PC-3 (cell line): ENCODE data around the gene CCNB3. TPM values are rescaled to one million over a fixed set of nuclear protein-coding genes. Genes with fewer than 3 reads are reported as not detected.

Source experiments
- ATAC-seq: fragments of 200-7000 bp; cut with Tn5 transposase; 2 replicates; pipeline ENCODE4 v1.9.1; 2020; ENCODE audit warnings: mild to moderate bottlenecking, moderate library complexity
- BruUV-seq: library from RNA; stranded (reverse); fragments of 400-500 nt; replicated peaks from 2 replicates; lab custom pipeline; 2021; lab: Mats Ljungman, UMichigan
- CTCF ChIA-PET: fragments of 300-600 bp; sonication (Branson Sonifier 250); formaldehyde crosslinking; loops from one replicate; lab custom pipeline; 2022; ENCODE audit warnings: antibody characterized with exemption; lab: Charles Lee
- POLR2A ChIA-PET: fragments of 300-600 bp; sonication (Branson Sonifier 250); formaldehyde crosslinking; loops from one replicate; lab custom pipeline; 2022; ENCODE audit warnings: antibody characterized with exemption; ENCODE audit not compliant: unreplicated experiment; lab: Charles Lee
- DNase-seq: peaks from one replicate; pipeline ENCODE4 v3.0.0-alpha.2; 2015
- H2AFZ ChIP-seq: fragments of 300-600 bp; sonication (generic); 2 replicates; pipeline ENCODE4 v1.6.0; 2016; ENCODE audit warnings: antibody characterized with exemption, low read length
- H3F3A ChIP-seq: fragments of 300-600 bp; sonication (generic); one replicate; pipeline ENCODE4 v1.6.0; 2017; ENCODE audit warnings: antibody characterized with exemption, low read length, control low read depth, mild to moderate bottlenecking; ENCODE audit not compliant: unreplicated experiment
- H3K27ac ChIP-seq: fragments of 300-600 bp; sonication (generic); 2 replicates; pipeline ENCODE4 v1.5.1; 2016; ENCODE audit warnings: mild to moderate bottlenecking, low read length
- H3K27me3 ChIP-seq: fragments of 300-600 bp; sonication (generic); 2 replicates; pipeline ENCODE4 v1.6.1; 2016; ENCODE audit warnings: low read length, mixed read lengths
- H3K36me3 ChIP-seq: fragments of 300-600 bp; sonication (generic); 2 replicates; pipeline ENCODE4 v1.6.1; 2016; ENCODE audit warnings: low read depth, mixed run types, low read length, mixed read lengths
- H3K4me1 ChIP-seq: fragments of 300-600 bp; sonication (generic); 2 replicates; pipeline ENCODE4 v1.5.1; 2016; ENCODE audit warnings: low read length; ENCODE audit not compliant: insufficient read depth
- H3K4me2 ChIP-seq: fragments of 300-600 bp; sonication (generic); 2 replicates; pipeline ENCODE4 v1.6.0; 2016; ENCODE audit warnings: low read length
- H3K4me3 ChIP-seq: fragments of 300-600 bp; sonication (generic); 2 replicates; pipeline ENCODE4 v1.5.1; 2016; ENCODE audit warnings: mild to moderate bottlenecking, low read length, mixed read lengths
- H3K79me2 ChIP-seq: fragments of 300-600 bp; sonication (generic); 2 replicates; pipeline ENCODE4 v1.6.1; 2017; ENCODE audit warnings: low read length, mixed read lengths
- H3K9ac ChIP-seq: fragments of 300-600 bp; sonication (generic); 2 replicates; pipeline ENCODE4 v1.6.0; 2016; ENCODE audit warnings: mild to moderate bottlenecking, low read length
- H3K9me2 ChIP-seq: fragments of 300-600 bp; sonication (generic); replicated peaks from 2 replicates; pipeline ENCODE4 v1.6.1; 2016; ENCODE audit warnings: mixed run types, low read length, mixed read lengths
- H3K9me3 ChIP-seq: fragments of 300-600 bp; sonication (generic); 2 replicates; pipeline ENCODE4 v1.6.1; 2016; ENCODE audit warnings: low read length, mixed read lengths
- H4K20me1 ChIP-seq: fragments of 300-600 bp; sonication (generic); 2 replicates; pipeline ENCODE4 v1.6.1; 2016; ENCODE audit warnings: low read length, mixed read lengths
- EZH2 ChIP-seq: fragments of 300-600 bp; sonication (generic); IDR thresholded peaks from one replicate; pipeline ENCODE4 v1.6.1; 2017; ENCODE audit warnings: antibody characterized with exemption, mild to moderate bottlenecking, low read length; ENCODE audit not compliant: unreplicated experiment
- EZH2phosphoT487 ChIP-seq: fragments of 300-600 bp; sonication (generic); IDR thresholded peaks from 2 replicates; pipeline ENCODE4 v1.6.1; 2018; ENCODE audit warnings: mild to moderate bottlenecking, antibody characterized with exemption, low read length, borderline replicate concordance
- intact Hi-C: fragments of 100-400 bp; cut with micrococcal nuclease; formaldehyde crosslinking; loops from 2 replicates; pipeline ENCODE4 v1.9.0; 2023
- total RNA-seq: library from RNA; depleted of rRNA; stranded (reverse); fragments of >200 nt; gene quantifications from 2 replicates; pipeline ENCODE4 v1.2.3, GENCODE V29; 2014
- TF ChIP-seq, protein P1 (sequence below): fragments of 300-600 bp; sonication (generic); conservative IDR thresholded peaks from 2 replicates; pipeline ENCODE4 v1.5.1; 2017; ENCODE audit warnings: antibody characterized with exemption, low read depth, mild to moderate bottlenecking, low read length

Gene CCNB3
- total RNA-seq, 1 experiment from 2014 or later, result 0.33 TPM

DNA sequence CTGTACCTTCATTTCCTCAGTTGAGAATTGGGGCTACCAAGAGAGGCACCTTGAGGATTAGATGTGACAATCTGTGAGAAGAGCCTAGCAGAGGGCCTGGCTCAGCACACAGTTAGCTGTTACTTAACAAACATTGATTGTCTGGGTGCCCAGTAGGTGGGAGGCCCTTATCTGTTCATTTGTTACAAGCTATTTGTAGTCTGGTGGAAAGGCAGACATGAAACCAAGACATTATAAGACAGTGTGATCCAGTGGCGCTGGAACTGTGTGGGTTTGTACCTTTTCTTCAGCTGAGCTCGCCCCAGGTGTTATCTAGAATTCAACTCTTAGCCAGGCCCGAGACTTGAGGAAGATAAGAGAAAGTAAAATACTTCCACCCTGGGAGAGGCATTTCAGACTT, 20.7 kb upstream of the CCNB3 start:
- H3K79me2 ChIP-seq, result no peaks in the 10 kb centered on the region
- CTCF ChIA-PET, result interaction anchor here (0.7 kb wide), 1 partner anchor 220 kb away, joined by 4 read pairs; no protein-coding TSS in a partner anchor
- TF ChIP-seq EZH2phosphoT487, result no peak
- no peak for TF ChIP-seq EZH2
- TF ChIP-seq, protein P1, sequence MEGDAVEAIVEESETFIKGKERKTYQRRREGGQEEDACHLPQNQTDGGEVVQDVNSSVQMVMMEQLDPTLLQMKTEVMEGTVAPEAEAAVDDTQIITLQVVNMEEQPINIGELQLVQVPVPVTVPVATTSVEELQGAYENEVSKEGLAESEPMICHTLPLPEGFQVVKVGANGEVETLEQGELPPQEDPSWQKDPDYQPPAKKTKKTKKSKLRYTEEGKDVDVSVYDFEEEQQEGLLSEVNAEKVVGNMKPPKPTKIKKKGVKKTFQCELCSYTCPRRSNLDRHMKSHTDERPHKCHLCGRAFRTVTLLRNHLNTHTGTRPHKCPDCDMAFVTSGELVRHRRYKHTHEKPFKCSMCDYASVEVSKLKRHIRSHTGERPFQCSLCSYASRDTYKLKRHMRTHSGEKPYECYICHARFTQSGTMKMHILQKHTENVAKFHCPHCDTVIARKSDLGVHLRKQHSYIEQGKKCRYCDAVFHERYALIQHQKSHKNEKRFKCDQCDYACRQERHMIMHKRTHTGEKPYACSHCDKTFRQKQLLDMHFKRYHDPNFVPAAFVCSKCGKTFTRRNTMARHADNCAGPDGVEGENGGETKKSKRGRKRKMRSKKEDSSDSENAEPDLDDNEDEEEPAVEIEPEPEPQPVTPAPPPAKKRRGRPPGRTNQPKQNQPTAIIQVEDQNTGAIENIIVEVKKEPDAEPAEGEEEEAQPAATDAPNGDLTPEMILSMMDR, result no peak
- no peaks in the 10 kb centered on the region for H3K9me3 ChIP-seq
- no peak for DNase-seq
- intact Hi-C loops, result no loop called here
- H4K20me1 ChIP-seq, result no peaks in the 10 kb centered on the region
- H3K4me3 ChIP-seq, result no peak overlapping the region
- H3K27me3 ChIP-seq, result peaks cover 18% of the 10 kb centered on the region; the same call in 1 of the 2 replicates
- H3K9me2 ChIP-seq, result no peaks in the 10 kb centered on the region
- H3K27ac ChIP-seq, result no peak overlapping the region
- no peak overlapping the region for H3K4me2 ChIP-seq
- no peak for ATAC-seq
- no peak overlapping the region for H3K9ac ChIP-seq
- H3K36me3 ChIP-seq, result no peaks in the 10 kb centered on the region
- POLR2A ChIA-PET, result no interaction called here
- no peak overlapping the region for H2AFZ ChIP-seq
- H3F3A ChIP-seq, result no peaks in the 10 kb centered on the region
- no TSS peak for BruUV-seq
- no peaks in the 10 kb centered on the region for H3K4me1 ChIP-seq

DNA sequence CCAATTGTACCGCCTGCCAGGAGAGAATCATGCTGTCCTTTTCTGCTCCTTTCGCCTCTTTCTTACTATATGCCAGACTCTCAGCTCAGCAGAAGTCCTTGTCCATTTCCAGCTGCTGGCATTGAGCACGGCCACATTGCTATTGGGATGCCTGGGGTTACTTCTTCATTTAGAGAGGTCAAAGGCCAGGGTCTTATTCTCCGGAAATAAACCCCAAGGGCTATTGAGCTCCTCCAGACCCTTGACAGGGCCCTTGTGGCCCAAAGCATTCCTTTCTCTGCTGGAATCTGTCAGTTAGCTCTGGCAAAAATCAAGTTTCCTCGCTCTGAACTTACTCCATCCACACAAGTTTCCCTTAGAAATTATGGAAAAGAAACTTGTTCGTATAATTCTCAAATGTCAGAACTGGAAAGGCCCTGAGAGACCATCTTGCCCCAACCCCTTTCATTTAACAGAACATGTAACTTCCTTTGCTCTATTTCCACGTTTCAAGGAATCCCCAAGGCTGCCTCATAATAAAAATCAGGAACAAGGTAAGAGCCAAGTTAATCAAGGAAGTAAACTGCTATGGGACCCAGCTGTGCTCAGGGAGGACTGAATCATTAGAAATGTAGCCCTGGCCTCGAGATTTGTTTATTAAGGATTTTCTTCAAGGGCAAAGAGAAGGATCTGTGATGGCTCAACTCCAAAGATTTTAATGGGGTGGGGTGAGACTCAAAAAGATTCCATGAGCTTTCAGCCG, 15.5 kb upstream of the CCNB3 start:
- no peak for ATAC-seq
- CTCF ChIA-PET, result no interaction called here
- H2AFZ ChIP-seq, result no peak overlapping the region

More for the DNA sequence above, 15.5 kb upstream of the CCNB3 start:
- peaks cover 32% of the 10 kb centered on the region for H3K27me3 ChIP-seq
- no peak overlapping the region for H3K4me2 ChIP-seq
- no peak overlapping the region for H3K4me3 ChIP-seq
- TF ChIP-seq EZH2 (no peak), EZH2phosphoT487 (no peak)
- TF ChIP-seq, protein P1, result no peak
- no peaks in the 10 kb centered on the region for H3K4me1 ChIP-seq
- H4K20me1 ChIP-seq, result no peaks in the 10 kb centered on the region
- no peak for DNase-seq
- H3F3A ChIP-seq, result no peaks in the 10 kb centered on the region
- H3K9ac ChIP-seq, result no peak overlapping the region
- no peaks in the 10 kb centered on the region for H3K36me3 ChIP-seq
- no peaks in the 10 kb centered on the region for H3K9me2 ChIP-seq
- intact Hi-C loops, result no loop called here
- no peak overlapping the region for H3K27ac ChIP-seq
- BruUV-seq, result no TSS peak
- no peaks in the 10 kb centered on the region for H3K79me2 ChIP-seq
- POLR2A ChIA-PET, result no interaction called here
- no peaks in the 10 kb centered on the region for H3K9me3 ChIP-seq
